HG03280 (cell line): ENCODE measurements around the gene TEX13C.
"Not testable (repeated sequence)": the region's sequence is repeated elsewhere in the genome, so short reads cannot be mapped to it uniquely, and the experiment has no call there.

Source experiments
- ATAC-seq: cut with Tn5 transposase; IDR thresholded peaks from one replicate; pipeline ENCODE4 v1.9.1; 2021; ENCODE audit warnings: mild to moderate bottlenecking, moderate library complexity; ENCODE audit not compliant: unreplicated experiment

Gene TEX13C

DNA sequence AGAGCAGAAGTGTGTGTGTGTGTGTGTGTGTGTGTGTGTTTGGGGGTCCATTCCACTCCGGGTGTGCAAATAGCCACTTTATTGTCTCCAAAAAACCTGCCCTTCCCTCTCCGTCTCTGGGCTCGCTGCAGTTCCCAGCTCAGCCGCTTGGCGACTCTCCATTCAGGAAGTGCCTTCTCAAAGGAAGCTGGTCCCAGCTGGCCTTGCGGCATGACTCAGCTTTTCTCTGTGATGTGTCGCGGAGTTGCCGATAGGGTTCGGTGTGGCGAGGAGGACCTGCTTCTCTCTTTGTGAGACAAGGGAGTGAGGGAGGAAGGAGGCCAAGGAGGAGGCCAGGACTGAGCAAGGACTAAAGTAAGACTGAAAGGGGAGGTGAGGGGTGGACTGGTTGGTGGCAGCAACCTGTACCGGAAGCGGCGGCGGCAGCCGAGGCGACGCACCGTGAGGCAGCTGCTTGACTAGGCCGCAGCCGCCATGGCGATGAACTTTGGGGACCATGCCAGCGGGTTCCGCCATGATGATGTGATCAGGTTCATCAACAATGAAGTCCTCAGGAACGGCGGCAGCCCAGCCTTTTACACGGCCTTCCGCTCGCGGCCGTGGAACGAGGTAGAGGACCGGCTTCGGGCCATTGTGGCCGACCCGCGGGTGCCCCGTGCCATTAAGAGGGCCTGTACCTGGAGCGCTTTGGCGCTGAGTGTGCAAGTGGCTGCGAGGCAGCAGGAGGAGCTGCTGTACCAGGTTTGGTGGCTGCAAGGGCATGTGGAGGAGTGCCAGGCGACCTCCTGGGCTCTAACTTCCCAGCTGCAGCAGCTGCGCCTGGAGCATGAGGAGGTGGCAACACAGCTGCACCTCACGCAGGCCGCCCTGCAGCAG is at the start of gene TEX13C:
Gene TEX13C (plus strand): TSS at position 226 of the 876 bp plus-strand sequence. CDS start 249 bp downstream, at position 475.
- ATAC-seq, result no peak

DNA sequence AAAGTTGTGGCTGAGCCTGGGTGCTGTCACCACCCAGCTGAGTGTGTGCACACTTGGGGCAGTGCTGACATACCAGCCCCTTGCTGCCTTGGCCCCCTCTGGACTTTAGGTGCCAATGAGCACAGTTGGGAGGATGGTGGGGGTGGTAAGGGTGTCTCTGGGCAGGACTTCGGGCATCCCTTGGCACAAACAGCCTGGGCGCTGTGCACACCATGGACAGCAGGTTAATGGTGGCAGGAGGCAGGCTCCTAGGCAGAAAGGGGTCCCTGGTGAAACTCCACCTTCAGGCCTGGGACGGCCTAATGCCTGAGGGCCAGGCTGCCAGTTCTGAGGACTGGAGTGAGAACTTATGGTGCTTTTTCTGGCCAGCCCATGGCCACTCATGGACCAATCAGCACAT is 32.4 kb upstream of the TEX13C start:
- ATAC-seq, result no peak

DNA sequence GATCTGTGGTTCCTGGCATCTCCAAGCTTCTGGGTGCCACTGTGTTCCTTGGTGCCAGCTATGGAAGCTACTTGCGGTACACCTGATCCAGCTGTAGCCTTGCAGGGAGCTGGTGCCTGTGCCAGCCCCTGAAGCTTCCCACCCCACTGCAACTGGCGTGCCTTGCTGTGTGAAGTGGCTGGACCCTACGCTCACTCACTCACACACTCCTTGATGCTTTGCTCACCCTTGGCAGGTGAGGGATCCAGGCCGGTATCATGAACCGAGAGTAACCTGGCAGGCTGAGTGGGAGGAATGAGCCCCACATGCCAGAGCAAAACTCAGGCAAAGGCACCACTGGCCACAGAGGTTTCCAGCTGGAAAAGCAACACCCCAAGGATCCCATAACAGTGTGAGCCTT is 31.3 kb upstream of the TEX13C start:
- no peak for ATAC-seq

GRCh38 chrX:125289209-125289608 is 30.5 kb upstream of the TEX13C start:
- ATAC-seq, result no peak

GRCh38 chrX:125289920-125290319 is 29.8 kb upstream of the TEX13C start:
- ATAC-seq, result no peak

DNA sequence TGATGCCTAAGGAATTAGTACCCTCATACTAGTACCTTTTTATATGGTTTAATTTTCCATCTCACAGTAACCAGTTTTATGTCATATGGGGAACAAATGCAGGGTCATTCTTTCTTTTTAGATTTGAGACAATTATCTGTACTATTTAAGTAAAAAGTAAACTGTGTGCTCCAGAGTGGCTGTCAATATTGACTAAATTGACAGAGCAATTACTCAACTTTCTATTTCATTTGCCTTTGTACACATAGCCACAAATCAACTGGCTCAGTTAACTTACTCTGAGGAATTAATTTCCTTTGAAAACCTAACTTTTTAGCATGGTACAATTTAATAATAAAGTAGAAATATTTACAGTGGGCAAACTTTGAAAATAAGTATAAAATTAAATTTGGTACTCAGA is 28.5 kb upstream of the TEX13C start:
- ATAC-seq, result no peak

DNA sequence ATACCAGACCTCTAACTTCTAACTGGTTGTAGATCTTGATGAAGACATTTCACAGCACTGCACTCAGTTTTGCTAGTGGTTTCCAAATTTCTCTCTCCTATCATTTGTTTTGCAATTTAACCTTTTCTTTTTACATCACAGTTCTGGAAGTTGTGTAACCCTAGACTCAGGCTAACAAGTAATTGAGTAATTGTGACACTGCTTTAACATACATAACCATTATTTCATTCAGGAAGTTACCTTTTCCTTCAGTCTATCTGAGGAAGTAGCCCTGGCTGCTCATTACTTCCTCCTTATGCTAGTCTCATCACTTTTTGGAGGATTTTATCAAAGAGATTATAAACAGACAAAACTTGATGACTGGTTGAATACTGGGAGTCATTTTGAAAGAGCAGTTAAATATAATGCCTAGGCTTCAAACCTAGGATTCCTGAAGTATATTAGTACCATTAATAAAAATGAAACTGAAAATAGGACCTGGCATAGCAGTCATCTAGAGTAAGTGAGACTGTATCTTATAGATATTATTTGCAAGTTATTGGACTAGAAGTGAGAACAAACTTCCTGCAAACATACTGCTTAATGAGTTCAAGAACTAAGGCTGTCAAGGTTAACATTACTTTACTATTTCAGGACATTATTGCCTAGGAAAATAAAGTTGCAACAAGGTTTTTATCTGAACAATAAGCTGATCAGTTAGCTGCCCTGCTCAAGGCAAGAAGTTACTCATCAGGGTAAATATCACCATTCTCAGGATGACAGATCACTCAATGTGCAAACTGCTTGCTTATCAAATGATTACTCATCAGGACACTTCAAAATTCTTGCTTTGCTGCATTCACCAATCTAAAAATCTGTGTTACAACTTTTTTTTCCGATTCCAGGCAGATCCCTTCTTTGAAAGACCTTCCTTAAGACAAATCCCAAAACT is 25.6 kb upstream of the TEX13C start:
- ATAC-seq, result peak; percentile 65

- peak; percentile 76 for ATAC-seq
Observed at GRCh38 chrX:125295337-125295736, 24.3 kb upstream of the TEX13C start.

GRCh38 chrX:125298871-125299270 is 20.8 kb upstream of the TEX13C start:
- ATAC-seq, result no peak

DNA sequence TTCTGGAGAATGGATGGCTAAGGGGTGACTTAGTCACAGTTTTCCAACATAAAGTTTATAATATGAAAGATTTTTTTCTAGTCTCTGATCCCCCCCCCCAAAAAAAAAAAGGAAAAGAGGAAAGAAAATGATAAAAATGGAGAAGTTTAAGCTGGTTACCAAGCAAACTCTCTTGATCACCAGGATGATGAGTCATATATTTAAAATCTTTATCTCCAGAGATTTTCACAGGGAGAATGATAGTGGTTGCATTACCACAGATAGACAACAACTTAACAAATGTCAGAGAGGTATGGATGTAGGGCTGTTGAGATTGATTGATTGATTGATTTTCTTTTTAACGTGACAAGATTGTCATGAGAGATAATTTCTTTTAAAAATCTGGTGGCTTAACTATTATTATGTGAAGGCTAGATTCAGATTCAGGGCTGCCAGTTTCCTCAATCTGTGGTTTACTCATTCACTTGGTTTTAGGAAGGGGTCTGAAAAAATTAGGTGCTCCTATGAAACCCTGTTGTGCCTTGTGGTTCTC is 13.3 kb upstream of the TEX13C start:
- ATAC-seq, result no peak

- ATAC-seq, result no peak
Observed at GRCh38 chrX:125308653-125309052, 11.0 kb upstream of the TEX13C start.

- ATAC-seq, result not testable (repeated sequence)
Observed at GRCh38 chrX:125319166-125319565, 505 bp upstream of the TEX13C start.

DNA sequence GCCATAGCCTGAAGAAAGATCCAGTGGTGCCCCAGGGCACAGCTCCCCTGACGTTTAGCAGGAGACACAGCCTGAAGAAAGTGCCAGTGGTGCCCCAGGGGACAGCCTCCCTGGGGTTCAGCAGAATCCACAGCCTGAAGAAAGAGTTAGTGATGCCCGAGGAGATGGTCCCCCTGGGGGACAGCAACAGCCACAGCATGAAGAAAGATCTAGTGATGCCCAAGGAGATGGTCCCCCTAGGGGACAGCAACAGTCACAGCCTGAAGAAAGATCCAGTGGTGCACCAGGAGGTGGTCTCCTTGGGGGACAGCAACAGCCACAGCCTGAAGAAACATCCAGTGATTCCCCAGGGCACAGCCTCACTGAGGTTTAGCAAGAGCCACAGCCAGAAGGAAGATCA is 2.8 kb downstream of the TEX13C start:
- no peak for ATAC-seq

- ATAC-seq, result no peak
Observed at GRCh38 chrX:125326599-125326998, 6.9 kb downstream of the TEX13C start.

GRCh38 chrX:125327891-125328290 is 8.2 kb downstream of the TEX13C start:
- no peak for ATAC-seq

DNA sequence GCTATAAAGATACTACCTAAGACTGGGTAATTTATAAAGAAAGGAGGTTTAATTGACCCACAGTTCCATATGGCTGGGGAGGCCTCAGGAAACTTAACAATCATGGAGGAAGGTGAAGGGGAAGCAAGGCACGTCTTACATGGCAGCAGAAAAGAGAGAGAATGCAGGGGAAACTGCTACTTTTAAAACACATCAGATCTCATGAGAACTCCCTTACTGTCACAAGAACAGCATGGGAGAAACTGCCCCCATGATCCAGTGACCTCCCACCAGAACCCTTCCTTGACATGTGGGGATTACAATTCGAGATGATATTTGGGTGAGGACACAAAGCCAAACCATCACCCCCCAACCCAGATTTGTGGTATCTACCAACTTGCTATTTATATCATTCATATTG is 13.9 kb downstream of the TEX13C start:
- no peak for ATAC-seq

- ATAC-seq, result no peak
Observed at GRCh38 chrX:125340490-125340889, 20.8 kb downstream of the TEX13C start.

GRCh38 chrX:125374169-125374568 is 54.5 kb downstream of the TEX13C start:
- ATAC-seq, result no peak
